ENCODE data around the gene SMIM13.

Gene SMIM13

GRCh38 chr6:11123978-11124377 lies 30.3 kb downstream of the SMIM13 start:
- no peak for DNase-seq

- DNase-seq = no peak
Observed at GRCh38 chr6:11126876-11127275, 33.2 kb downstream of the SMIM13 start.

GRCh38 chr6:11128608-11129007 lies 35.0 kb downstream of the SMIM13 start:
- no peak for DNase-seq

- DNase-seq = no peak
Observed at GRCh38 chr6:11129908-11130565, 36.4 kb downstream of the SMIM13 start.

- no peak for DNase-seq
Observed at GRCh38 chr6:11130605-11131004, 37.0 kb downstream of the SMIM13 start.

- DNase-seq = no peak
Observed at GRCh38 chr6:11132194-11132888, 38.7 kb downstream of the SMIM13 start.

- no peak for DNase-seq
Observed at GRCh38 chr6:11133281-11133680, 39.6 kb downstream of the SMIM13 start.

GRCh38 chr6:11136809-11137208 lies 43.2 kb downstream of the SMIM13 start:
- no peak for DNase-seq

GRCh38 chr6:11139051-11139960 lies 45.7 kb downstream of the SMIM13 start:
- peak; percentile 16 for DNase-seq

- no peak for DNase-seq
Observed at GRCh38 chr6:11140056-11140455, 46.4 kb downstream of the SMIM13 start.

- DNase-seq = no peak
Observed at GRCh38 chr6:11141295-11141694, 47.7 kb downstream of the SMIM13 start.

GRCh38 chr6:11142296-11143027 lies 48.8 kb downstream of the SMIM13 start:
- no peak for DNase-seq

GRCh38 chr6:11143394-11144371 lies 50.0 kb downstream of the SMIM13 start:
- peak; percentile 10 for DNase-seq

- peak; percentile 82 for DNase-seq
Observed at GRCh38 chr6:11144393-11144851, 50.8 kb downstream of the SMIM13 start.

- DNase-seq = no peak
Observed at GRCh38 chr6:11146117-11146826, 52.6 kb downstream of the SMIM13 start.

- no peak for DNase-seq
Observed at GRCh38 chr6:11149551-11149950, 55.9 kb downstream of the SMIM13 start.

- DNase-seq = no peak
Observed at GRCh38 chr6:11151488-11151887, 57.9 kb downstream of the SMIM13 start.

GRCh38 chr6:11152581-11152980 lies 58.9 kb downstream of the SMIM13 start:
- DNase-seq = no peak

- no peak for DNase-seq
Observed at GRCh38 chr6:11153447-11153846, 59.8 kb downstream of the SMIM13 start.

GRCh38 chr6:11155589-11155988 lies 62.0 kb downstream of the SMIM13 start:
- DNase-seq = no peak

GRCh38 chr6:11160199-11160598 lies 66.6 kb downstream of the SMIM13 start:
- no peak for DNase-seq
